ENCODE results near the gene MAPK4.

The MAPK4 gene

DNA sequence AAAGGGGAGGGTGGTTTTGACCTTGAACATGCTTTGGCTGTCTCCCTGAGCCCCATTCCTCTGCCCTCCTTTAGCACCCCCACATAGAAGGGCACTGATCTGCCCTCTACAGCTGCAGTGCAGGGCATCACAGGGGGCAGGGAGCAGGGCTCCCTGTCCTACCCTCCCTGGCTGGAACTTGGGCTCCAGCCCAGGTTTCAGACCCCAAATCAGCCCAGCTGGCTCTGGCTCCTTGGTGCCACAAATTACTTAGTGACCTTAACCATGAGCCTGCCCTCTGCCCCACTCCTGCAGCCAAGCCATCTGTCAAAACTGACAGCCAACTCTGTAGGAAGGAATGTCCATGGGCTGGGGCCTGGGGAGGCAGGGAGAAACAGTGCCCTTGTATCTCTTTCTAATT, 105.6 kb downstream of the MAPK4 start:
- H3K36me3 ChIP-seq (ENCODE audit: insufficient read depth, low read length) = no peaks in the 10 kb centered on the region
- DNase-seq (ENCODE audit: low read depth, low spot score) = no peak
- H3K27ac ChIP-seq = no peak overlapping the region
- H3K9me3 ChIP-seq (ENCODE audit: low read depth, low read length) = no peaks in the 10 kb centered on the region
- no peak overlapping the region for H3K9ac ChIP-seq (ENCODE audit: insufficient read length)
- TF ChIP-seq FOXP2 (optimal IDR thresholded peaks at IDR 0.05; ENCODE audit: control extremely low read depth, extremely low read length, insufficient read depth) = no peak
- no peak for TF ChIP-seq POLR2AphosphoS5 (IDR thresholded peaks at IDR 0.05; ENCODE audit: borderline replicate concordance, low read depth, low read length)
- no peak overlapping the region for H3K4me3 ChIP-seq

DNA sequence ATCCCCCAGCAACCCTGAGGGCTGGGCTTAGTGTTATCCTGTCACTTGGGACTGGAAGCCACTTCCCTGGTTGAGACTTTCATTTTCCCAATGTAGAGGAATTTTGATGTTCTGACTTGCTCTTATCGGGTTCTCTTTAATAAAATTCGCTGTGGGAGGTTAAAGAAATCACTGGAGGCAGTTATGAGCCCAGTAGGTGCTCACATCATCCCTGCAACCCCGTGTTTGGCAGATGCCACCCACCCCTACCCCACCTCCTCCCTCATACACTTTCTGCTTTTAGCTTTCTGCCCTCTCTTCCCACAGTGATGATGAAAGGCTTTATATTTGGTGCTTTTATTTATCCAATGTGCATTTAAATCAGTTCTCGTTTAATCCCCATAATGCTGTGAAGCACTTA, 106.6 kb downstream of the MAPK4 start:
- no peak for DNase-seq (ENCODE audit: low read depth, low spot score)
- Histone ChIP-seq H3K4me3 (no peak overlapping the region), H3K9me3 (ENCODE audit: low read depth, low read length) (no peaks in the 10 kb centered on the region), H3K27ac (no peak overlapping the region), H3K36me3 (ENCODE audit: insufficient read depth, low read length) (no peaks in the 10 kb centered on the region), H3K9ac (ENCODE audit: insufficient read length) (no peak overlapping the region)
- TF ChIP-seq POLR2AphosphoS5 (IDR thresholded peaks at IDR 0.05; ENCODE audit: borderline replicate concordance, low read depth, low read length) (no peak), FOXP2 (optimal IDR thresholded peaks at IDR 0.05; ENCODE audit: control extremely low read depth, extremely low read length, insufficient read depth) (no peak), EZH2 (IDR thresholded peaks at IDR 0.05) (no peak)

DNA sequence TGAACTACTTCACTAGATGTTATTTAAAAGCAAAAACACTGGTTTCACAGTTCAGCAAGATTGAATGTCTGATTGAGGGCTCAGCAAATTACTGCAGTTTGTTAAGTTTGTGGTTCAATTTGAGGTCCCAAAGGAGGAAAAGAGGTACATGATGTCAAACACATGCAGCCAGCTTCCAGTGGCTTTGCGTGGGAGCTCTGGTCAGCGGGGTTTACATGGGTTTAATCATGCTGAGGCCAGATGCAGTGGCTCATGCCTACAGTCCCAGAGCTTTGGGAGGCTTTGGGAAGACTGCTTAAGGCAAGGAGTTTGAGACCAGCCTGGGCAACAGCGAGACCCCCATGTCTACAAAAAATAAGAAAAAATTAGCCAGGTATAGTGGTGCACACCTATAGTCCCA, 111.5 kb downstream of the MAPK4 start:
- TF ChIP-seq POLR2AphosphoS5 (IDR thresholded peaks at IDR 0.05; ENCODE audit: borderline replicate concordance, low read depth, low read length) (no peak), EZH2 (IDR thresholded peaks at IDR 0.05) (no peak), FOXP2 (optimal IDR thresholded peaks at IDR 0.05; ENCODE audit: control extremely low read depth, extremely low read length, insufficient read depth) (no peak)
- H3K4me3 ChIP-seq = no peak overlapping the region
- no peaks in the 10 kb centered on the region for H3K9me3 ChIP-seq (ENCODE audit: low read depth, low read length)
- no peak overlapping the region for H3K27ac ChIP-seq
- no peaks in the 10 kb centered on the region for H3K36me3 ChIP-seq (ENCODE audit: insufficient read depth, low read length)
- H3K9ac ChIP-seq (ENCODE audit: insufficient read length) = no peak overlapping the region
- DNase-seq (ENCODE audit: low read depth, low spot score) = no peak

DNA sequence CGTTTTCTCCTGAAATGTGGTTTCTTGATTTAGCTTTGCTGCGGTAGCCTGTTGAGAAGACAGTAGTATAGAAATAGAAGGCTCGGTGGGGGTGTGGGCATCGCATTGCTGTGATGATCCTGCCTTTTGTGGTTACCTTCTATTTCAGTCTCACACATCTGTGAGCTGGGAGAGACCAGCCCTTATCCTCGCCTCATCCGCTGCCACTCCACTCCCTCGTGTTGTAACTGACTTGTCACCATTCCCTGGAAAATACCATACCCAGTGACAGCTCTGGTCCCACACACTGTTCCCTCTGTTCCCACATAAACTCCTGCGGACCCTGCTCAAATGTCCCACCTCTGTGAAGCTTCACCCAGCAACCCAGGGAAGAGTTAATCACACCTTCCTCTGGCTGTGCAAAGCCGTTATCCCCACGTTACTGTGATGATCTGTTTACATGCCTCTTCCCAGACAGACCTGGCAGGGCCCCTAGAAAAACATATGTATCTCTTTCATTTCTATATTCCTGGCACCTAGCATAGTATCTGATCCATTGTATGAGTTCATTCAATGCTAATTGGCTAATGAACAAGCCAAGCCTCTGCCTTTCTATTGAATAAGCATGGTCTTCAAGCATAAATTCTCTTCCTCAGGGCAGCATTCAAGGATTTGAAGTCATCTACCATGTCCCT, 114.6 kb downstream of the MAPK4 start:
- TF ChIP-seq POLR2AphosphoS5 (IDR thresholded peaks at IDR 0.05; ENCODE audit: borderline replicate concordance, low read depth, low read length) (no peak), FOXP2 (optimal IDR thresholded peaks at IDR 0.05; ENCODE audit: control extremely low read depth, extremely low read length, insufficient read depth) (no peak), EZH2 (IDR thresholded peaks at IDR 0.05) (no peak)
- H3K4me3 ChIP-seq = no peak overlapping the region

DNA sequence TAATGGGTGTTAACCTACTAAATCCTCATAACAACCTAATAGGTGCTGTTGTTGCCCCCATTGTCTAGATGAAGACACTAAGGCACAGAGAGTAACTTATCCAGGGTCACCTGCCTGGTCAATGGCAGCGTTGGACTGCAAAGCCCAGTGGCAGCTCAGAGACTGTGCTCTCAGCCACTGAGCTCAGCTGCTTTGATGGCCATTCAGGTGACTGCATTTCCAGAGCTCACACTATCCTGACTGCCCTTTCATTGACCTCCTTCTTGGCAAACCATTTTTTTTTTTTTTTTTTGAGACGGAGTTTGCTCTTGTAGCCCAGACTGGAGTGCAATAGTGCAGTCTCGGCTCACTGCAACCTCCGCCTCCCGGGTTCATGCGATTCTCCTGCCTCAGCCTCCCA, 115.2 kb downstream of the MAPK4 start:
- Histone ChIP-seq H3K9ac (ENCODE audit: insufficient read length) (no peak overlapping the region), H3K9me3 (ENCODE audit: low read depth, low read length) (no peaks in the 10 kb centered on the region), H3K4me3 (no peak overlapping the region), H3K36me3 (ENCODE audit: insufficient read depth, low read length) (no peaks in the 10 kb centered on the region), H3K27ac (no peak overlapping the region)
- DNase-seq (ENCODE audit: low read depth, low spot score) = no peak
- TF ChIP-seq EZH2 (IDR thresholded peaks at IDR 0.05) = no peak

More for the DNA sequence above, 114.6 kb downstream of the MAPK4 start:
- no peak overlapping the region for H3K9ac ChIP-seq (ENCODE audit: insufficient read length)
- H3K9me3 ChIP-seq (ENCODE audit: low read depth, low read length) = no peaks in the 10 kb centered on the region
- no peaks in the 10 kb centered on the region for H3K36me3 ChIP-seq (ENCODE audit: insufficient read depth, low read length)
- DNase-seq (ENCODE audit: low read depth, low spot score) = no peak
- no peak overlapping the region for H3K27ac ChIP-seq

DNA sequence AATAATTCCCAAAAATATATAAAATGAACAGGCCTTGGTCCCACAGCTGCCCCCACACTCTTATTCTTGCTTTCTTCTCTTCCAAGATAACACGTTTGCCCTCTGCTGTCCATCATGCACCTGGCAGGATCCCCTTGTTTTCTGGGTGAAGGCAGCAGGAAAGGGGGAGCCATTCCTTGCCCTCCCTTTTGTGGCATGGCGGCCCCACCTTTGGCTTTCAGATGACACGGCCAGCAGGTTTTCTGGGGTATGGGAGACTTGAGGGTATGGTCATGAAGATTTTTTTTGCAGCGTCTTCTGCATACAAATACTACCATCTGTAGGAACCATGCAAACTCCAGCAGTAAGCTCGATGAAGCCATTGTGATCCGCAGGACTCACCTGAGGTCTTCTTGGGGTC, 118.8 kb downstream of the MAPK4 start:
- TF ChIP-seq EZH2 (IDR thresholded peaks at IDR 0.05) (no peak), FOXP2 (optimal IDR thresholded peaks at IDR 0.05; ENCODE audit: control extremely low read depth, extremely low read length, insufficient read depth) (no peak), POLR2AphosphoS5 (IDR thresholded peaks at IDR 0.05; ENCODE audit: borderline replicate concordance, low read depth, low read length) (no peak)
- no peak overlapping the region for H3K4me3 ChIP-seq
- no peaks in the 10 kb centered on the region for H3K36me3 ChIP-seq (ENCODE audit: insufficient read depth, low read length)
- no peak overlapping the region for H3K27ac ChIP-seq
- no peak overlapping the region for H3K9ac ChIP-seq (ENCODE audit: insufficient read length)
- no peaks in the 10 kb centered on the region for H3K9me3 ChIP-seq (ENCODE audit: low read depth, low read length)
- DNase-seq (ENCODE audit: low read depth, low spot score) = no peak

DNA sequence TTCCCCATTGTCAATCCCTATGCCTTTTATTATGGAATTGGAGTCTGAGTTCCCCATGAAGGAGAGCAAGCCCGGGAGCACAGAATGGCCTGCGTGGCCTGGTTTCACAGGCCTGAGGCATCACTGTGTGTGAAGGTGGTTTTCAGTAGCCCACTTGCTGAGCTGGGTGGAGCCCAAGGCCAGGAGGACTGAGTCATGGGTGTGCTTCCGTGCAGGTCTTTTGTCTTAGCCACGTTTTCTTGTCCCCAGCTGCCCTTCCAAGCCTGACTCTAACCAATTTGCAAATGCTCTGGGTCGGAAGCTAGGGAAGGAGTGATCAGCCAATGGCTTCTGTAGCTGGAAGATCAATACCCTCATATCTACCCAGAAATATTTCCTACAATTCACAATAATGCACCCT, 119.2 kb downstream of the MAPK4 start:
- no peaks in the 10 kb centered on the region for H3K9me3 ChIP-seq (ENCODE audit: low read depth, low read length)
- H3K27ac ChIP-seq = no peak overlapping the region
- no peaks in the 10 kb centered on the region for H3K36me3 ChIP-seq (ENCODE audit: insufficient read depth, low read length)
- no peak for TF ChIP-seq EZH2 (IDR thresholded peaks at IDR 0.05)
- no peak for TF ChIP-seq FOXP2 (optimal IDR thresholded peaks at IDR 0.05; ENCODE audit: control extremely low read depth, extremely low read length, insufficient read depth)
- TF ChIP-seq POLR2AphosphoS5 (IDR thresholded peaks at IDR 0.05; ENCODE audit: borderline replicate concordance, low read depth, low read length) = no peak
- DNase-seq (ENCODE audit: low read depth, low spot score) = no peak
- H3K4me3 ChIP-seq = no peak overlapping the region
- no peak overlapping the region for H3K9ac ChIP-seq (ENCODE audit: insufficient read length)

DNA sequence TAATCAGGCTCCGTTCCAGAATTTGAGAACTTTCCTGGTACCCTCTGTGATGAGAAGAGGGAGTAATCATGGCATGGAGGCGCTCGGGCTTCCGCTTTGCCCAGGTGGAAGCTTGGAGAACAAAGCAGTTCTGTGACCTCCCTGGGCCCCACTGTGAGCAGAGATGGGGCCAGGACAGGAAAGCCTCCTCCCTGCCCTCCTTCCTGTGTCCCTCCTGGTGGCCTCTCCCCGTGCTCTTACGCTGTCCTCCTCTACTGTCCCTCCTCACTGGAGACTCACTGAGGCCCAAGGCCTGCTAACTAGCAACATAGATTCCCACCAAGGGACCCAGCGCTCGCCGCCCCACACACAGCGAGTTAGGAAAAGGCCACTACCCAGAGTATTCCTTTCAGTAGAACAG, 119.8 kb downstream of the MAPK4 start:
- no peak overlapping the region for H3K9ac ChIP-seq (ENCODE audit: insufficient read length)
- no peak overlapping the region for H3K27ac ChIP-seq
- TF ChIP-seq POLR2AphosphoS5 (IDR thresholded peaks at IDR 0.05; ENCODE audit: borderline replicate concordance, low read depth, low read length) (no peak), FOXP2 (optimal IDR thresholded peaks at IDR 0.05; ENCODE audit: control extremely low read depth, extremely low read length, insufficient read depth) (no peak), EZH2 (IDR thresholded peaks at IDR 0.05) (no peak)
- H3K36me3 ChIP-seq (ENCODE audit: insufficient read depth, low read length) = no peaks in the 10 kb centered on the region
- DNase-seq (ENCODE audit: low read depth, low spot score) = no peak
- no peaks in the 10 kb centered on the region for H3K9me3 ChIP-seq (ENCODE audit: low read depth, low read length)
- no peak overlapping the region for H3K4me3 ChIP-seq

DNA sequence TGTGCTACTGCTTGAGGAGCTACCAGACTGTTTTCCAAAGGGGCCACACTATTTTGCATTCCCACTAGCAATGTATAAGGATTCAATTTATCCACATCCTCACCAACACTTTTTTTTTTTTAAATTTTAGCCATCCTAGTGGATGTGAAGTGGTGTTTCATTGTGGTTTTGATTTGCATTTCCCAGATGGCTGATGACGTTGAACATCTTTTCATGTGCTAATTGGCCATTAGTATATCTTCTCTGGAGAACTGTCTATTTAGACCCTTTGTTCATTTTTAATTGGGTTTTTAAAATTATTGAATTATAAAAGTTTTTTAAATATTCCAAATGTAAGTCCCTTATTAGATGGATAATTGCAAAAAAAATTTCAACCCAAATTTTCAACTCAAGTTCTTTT, 121.1 kb downstream of the MAPK4 start:
- Histone ChIP-seq H3K4me3 (no peak overlapping the region), H3K36me3 (ENCODE audit: insufficient read depth, low read length) (no peaks in the 10 kb centered on the region), H3K9ac (ENCODE audit: insufficient read length) (no peak overlapping the region), H3K9me3 (ENCODE audit: low read depth, low read length) (no peaks in the 10 kb centered on the region), H3K27ac (no peak overlapping the region)
- TF ChIP-seq POLR2AphosphoS5 (IDR thresholded peaks at IDR 0.05; ENCODE audit: borderline replicate concordance, low read depth, low read length) = no peak
- no peak for TF ChIP-seq EZH2 (IDR thresholded peaks at IDR 0.05)
- TF ChIP-seq FOXP2 (optimal IDR thresholded peaks at IDR 0.05; ENCODE audit: control extremely low read depth, extremely low read length, insufficient read depth) = no peak
- DNase-seq (ENCODE audit: low read depth, low spot score) = no peak

Measured in SK-N-MC (cell line).